ENCODE results near the gene GBE1. TPM values are rescaled to one million over a fixed set of nuclear protein-coding genes. Genes with fewer than 3 reads are reported as not detected.

The GBE1 gene
- total RNA-seq (2022; extraction: Qiagen RNA extraction): 21.7 to 31.4 TPM (median 24.2 TPM) in 5 replicates

GRCh38 chr3:81760924-81761903 is at the start of gene GBE1:
TSS of gene GBE1 (minus strand) at chr3:81761645. CDS start at chr3:81761517, 128 bp downstream.

